GM21515 (cell line): ENCODE results near the gene FUOM.
"Not testable (repeated sequence)": the region's sequence is repeated elsewhere in the genome, so short reads cannot be mapped to it uniquely, and the experiment has no call there.

Experiments
- ATAC-seq: cut with Tn5 transposase; IDR thresholded peaks from one replicate; pipeline ENCODE4 v1.9.1; 2021; ENCODE audit not compliant: unreplicated experiment

FUOM gene

DNA sequence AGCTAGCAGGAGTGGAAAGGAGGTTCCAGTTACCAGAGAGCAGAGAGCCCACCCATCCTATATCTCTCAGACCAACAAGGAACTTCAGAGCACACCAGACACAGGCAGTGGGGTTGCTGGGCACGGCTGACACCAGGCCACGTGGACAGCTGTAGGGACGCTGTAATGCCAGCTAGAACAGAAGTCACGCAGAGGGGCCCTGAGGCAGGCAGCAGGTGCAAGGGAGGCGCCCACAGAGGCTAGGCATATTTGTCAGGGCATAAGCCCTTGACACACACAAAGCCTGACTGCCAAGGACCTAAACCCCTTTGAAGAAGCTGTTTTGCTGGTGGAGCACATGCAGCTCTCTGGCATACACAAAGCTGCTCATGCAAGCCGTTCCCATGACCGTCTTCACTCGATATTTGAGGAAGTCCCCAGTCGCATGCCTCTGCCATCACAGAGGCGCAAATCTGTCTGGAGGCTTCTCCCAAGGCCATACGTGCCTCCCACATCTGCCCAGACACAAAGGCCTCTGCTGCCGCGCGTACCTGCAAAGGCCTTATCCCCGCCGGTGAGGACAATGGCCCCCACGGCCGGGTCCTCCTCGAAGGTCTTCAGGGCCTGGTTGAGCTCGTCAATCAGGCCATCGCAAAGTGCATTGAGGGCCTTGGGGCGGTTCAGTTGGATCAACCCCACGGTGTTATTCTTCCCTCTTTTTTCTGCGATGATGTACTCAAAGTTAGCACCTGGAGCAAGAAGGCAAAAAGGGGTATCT lies 12.4 kb upstream of the FUOM start:
- no peak for ATAC-seq

DNA sequence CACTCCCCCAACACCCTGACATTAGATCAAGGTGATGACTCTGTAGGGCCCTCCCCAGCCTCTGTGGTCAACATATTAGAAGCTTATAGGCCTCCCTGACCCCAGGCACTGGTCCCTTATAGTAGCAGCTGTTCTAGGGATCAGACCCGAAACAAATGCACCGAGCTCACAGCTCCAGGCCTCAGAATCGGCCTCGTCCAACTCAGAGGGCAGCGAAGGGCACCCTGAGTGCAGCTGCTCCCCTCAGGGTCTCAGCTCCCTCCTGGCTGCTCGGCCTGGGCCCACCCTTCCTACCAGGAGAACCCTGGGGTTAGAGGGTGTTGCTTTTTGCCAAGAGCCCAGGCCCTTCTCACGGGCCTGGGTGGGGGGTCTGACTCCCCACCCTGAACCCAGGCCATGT lies 10.3 kb upstream of the FUOM start:
- no peak for ATAC-seq

DNA sequence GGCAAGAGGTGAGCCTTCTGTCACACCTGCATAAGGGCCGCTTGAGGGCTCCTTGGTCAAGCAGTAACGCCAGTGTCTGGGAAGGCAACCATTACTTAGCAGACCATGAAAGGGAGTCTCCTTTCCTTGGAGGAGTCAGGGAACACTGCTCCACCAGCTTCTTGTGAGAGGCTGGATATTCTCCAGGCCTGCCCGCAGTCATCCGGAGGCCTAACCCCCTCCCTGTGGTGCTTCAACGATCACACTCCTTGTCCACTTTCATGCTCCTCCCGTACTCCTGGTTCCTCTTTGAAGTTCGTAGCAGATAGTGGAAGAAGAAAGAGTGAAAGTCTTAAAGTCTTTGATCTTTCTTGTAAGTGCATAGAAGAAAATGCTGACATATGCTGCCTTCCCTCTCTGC lies 9.6 kb upstream of the FUOM start:
- not testable (repeated sequence) for ATAC-seq

DNA sequence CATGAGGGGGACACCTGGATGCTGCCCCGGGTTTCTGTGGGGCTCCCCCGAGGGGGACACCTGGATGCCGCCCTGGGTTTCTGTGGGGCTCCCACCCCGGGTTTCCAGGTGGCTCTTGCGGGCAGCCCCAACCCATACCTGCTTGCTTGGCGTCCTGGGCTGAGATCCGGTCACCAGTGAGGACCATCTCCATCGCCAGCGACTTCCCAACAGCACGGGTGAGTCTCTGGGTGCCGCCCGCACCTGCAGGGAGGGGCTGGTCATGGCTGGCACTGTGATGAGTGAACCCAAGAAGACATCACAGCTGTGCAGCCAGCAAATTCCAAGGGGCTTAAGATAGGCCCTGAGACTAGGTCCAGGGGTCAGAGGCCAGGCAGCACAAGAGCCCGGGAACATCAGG lies 8.9 kb upstream of the FUOM start:
- ATAC-seq = no peak

DNA sequence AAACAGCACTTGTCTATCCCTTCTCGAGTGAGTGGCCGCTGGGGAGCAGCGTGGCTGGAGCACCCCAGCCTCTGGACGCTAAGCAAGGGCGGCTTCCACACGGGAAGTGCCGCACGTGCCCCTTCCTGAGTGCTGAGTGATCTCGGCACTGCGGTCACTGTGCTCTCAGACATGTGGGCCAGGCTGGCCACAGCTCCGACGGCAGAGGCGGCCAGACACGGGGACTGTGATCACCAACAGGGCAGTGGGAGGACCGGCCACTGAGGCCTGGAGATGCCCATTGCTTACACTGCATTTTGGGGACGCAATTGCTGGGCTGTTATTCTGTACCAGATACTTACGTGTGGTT lies 8.3 kb upstream of the FUOM start:
- ATAC-seq = no peak

DNA sequence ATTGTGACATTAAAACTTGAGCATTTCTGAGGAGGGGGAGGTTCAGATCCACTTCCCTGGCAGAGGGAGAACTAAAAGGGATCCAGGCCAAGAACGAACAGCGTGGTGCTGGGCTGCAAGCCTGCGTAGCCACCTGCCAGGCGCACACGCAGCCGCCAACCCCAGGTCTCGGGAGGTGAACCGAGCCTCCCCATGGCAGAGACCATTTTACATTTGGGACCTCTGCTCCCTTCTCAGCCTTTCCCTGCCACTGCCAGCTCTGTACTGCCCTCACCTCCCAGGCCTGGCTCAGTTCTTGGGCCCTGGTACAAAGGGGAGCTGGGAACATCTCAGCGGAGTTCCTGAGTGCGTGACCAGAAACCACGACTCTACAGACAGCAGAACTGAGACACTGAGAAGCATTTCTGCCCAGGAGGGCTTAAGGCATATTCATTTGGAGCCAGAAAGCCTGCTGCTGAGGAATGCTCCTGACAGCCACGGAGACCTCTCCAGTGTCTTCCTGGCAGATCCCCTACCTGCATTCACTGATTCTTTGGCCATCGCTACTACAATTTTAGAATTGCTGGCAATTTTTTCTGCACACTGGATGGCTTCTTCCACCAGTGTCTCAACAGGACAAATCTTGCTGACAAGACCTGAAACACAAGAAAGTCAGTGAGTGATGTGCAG lies 7.8 kb upstream of the FUOM start:
- no peak for ATAC-seq

DNA sequence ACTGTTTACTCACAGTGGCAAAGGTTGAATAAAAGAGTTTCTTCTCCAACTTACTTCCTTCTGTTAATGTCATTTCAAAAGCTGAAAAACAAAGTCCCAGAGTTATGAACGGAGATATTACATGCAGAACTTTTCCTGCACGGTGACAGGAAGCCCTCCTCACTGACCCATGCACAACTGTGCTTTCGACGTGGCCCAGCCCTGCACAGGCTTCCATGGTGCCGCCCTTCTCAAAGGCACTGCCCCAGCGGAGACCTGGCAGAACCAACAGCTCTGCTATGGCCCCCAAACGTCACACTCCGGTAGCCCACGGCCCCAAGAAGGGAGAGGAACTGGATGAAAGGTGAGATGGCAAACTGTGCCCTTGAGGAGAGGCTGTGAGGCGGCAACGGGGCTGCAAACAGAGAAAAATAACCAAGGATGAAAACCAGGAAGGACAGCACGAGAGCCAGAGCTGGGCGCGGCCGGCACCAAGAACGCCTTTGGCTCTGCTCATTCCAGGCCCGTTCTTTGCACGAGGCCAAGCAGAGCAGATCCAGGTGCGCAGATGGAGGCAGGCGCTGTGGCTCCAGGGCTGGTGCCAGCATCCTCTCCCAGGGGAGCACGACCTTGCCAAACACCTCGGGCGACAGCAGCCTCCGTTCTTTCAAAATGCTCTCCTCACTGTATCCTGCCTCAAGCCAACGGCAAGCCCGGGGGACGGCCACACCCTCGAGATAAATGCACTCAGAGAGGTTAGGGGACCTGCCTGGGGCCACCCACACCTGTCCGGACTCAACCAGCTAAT lies 7.0 kb upstream of the FUOM start:
- no peak for ATAC-seq

DNA sequence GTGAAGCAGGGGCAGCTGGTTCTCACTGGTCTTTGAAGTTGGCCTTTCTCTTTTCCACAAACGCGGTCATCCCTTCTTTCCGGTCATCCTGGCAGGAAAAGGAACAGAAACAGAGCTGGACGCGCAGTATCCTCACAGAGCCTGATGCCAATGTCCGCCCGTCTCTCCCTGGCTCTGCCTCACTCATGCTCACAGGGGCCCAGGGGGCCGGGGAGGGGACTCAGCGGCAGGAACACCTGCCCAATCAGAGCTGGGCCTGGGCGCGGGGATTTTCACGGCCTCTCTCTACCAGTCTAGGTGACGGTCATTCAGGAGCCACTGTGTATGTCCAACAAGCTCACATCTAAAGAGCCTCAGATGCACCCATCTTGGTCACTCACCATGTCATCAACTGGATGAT lies 5.0 kb upstream of the FUOM start:
- ATAC-seq = no peak

DNA sequence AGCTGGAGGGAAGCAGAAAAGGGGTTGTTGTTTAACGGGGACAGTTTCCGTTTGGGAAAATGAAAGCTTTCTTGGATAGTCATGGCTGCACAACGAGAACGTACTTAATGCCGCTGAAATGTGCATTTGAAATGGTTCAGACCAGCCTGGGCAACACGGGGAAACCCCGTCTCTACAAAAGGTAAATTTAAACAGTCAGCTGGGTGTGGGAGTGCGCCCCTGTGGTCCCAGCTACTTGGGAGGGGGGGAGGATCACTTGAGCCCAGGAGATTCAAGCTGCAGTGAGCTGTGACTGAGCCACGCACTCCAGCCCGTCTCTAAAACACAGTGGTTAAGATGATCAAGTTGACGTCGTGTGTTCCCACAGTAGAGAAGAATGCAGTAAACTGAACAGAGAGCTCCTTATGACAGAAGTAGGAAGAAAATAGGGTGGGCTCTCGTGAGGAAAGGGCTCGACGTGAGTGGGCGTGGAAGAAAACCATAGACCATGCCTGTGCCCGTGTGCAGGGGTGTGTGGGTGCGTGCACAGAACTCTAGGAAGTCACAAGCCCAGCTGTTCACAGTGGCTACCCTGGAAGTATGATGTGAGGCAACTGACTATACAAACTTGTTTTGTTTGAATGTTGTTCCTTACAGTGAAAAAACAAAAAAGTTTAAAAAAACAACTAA lies 4.1 kb upstream of the FUOM start:
- ATAC-seq = no peak

DNA sequence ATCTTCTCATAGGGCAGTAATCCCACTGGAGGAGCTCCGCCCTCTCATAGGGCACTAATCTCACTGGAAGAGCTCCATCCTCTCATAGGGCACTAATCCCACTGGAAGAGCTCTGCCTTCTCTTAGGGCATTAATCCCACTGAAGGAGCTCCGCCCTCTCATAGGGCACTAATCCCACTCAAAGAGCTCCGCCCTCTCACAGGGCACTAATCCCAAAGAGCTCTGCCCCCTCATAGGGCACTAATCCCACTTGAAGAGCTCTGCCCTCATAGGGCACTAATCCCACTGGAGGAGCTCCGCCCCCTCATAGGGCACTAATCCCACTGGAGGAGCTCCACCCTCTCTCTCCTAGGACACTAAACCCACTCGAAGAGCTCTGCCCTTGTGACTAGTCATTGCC lies 3.4 kb upstream of the FUOM start:
- ATAC-seq = no peak

DNA sequence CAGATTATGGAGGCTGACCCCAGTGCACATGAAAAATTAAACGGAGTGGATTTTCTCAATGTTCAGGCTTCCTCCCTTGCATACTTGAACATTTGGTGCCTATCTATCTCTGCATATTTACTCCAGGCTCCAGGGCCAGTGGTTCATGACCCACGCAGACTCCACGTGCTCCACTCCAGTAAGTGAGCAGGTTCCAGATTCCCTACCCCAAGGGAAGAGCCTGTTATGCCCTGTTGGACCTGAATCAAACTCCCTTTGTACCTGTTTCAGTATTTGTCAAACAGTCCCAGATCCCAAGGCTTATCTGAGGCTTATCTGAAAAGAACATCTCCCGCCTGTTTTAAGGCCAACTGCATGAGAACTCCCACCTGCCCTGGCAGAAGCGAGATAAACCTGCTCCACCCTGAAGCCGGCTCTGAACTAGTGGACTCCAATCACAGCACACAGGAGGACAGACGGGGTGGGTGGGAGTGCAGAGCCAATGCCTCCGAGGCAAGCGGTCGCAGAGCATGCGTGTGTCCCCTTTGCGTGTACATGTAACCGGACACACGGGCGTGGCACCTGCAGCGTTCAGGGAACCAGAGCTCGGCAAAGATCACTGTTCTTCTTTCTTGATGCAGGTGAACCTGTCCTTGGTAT lies 2.3 kb upstream of the FUOM start:
- no peak for ATAC-seq

DNA sequence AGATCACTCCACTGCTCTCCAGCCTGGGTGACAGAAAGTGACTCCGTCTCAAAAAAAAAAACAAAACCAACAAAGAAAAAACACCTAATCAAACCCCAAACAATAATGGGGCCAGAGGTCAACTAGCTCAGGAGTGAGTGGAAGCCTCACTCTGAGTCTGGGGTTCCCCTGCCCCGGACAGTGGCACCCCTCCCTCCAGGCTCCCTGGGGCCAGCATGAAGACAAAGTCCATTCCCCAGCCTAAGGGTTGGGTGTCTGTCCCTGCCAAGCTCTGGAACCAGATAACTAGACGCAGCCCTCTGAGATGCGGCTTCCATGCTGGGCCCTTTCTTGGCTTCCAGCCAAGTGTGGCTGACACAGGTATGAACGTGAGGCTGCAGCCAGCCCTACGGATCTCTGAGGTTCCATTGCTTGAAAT lies 1.7 kb upstream of the FUOM start:
- no peak for ATAC-seq

DNA sequence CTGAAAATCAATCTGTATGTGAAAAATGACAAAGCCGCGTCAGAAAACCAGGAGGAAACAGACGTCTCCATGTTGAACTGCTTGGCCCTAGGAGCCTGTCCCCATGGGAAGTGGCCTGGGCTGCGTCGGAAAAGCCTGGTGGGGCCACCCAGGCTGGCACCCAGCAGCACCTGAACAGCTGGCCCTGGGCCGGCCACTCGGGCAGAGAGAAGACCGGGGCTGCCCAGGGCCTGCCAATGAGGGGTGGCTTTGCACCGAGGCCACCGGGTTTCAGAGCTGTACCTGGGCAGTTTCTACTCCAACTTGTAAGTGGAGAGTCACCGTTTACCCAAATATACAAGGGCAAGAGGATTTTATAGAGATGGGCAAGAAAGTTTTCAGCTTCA lies 1.1 kb upstream of the FUOM start:
- no peak for ATAC-seq

DNA sequence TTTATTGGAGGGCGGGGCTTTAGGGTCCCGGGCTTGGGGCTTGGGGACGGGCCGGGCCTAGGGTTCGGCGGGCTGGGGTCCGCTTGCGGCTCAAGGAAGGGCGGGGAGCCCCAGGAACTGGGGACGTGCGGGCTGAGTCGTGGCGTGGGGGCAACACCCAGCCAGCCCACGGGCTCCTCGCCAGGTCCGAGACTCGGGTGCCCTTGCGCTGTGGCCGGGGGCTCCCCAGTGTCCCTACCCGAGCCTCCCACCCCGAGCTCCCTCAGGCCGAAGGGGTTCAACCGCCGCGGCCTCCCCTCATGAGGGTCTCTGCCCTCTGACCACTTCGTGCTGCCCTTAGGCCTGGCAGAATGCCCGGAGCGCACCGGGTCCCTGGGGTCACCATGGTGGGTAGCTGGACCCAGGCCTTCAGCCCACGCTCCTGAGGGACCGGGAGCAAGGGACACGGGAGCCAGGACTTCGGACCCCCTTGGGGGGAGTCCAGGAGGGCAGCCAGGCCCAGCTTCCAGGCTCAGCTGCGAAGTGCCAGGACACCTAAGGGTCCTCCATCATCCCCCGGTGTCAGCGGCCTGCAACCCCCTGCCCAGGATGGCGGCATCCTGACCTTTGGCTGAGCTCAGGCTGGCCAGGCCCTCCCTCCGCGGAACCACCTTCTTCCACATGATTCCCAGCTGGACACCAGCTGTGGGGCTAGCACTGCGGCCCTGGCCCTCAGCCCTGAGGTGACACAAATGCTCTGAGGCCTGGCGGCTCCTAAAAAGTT lies 524 bp upstream of the FUOM start:
- no peak for ATAC-seq

DNA sequence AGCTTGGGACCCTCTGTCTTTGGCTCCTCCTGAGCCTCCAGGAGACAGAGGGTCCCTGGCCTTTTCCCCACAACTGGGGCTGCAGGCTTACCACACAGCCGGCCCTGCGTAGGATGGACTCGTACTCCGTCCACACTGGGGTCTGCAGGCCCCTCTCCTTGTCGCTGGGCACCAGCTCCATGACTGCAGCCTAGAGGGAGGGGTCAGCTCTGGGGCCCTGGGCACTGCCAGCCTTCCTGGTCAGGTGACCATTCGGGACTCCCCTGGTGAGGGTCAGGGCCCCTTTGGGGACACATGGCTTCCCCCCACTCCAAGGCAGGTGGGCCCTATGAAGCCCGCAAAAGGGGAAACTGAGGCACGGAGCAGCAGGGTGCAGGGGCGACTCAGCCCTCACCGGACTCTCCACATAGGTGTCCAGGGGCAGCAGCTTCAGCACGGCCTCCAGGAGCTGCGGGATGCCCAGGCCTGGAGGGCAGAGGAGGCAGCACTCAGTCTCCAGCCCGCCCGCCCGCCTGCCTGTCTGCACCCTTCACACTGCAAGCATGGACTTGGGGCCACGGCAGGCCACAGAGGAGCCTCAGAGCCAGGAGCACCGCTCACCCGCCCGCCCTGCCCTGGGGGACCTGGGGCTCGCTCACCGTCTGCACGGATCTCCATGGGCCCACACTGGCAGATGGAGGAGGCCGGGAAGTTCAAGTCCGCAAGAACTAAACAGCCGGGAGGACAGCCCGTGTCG lies 1.1 kb downstream of the FUOM start:
- no peak for ATAC-seq

DNA sequence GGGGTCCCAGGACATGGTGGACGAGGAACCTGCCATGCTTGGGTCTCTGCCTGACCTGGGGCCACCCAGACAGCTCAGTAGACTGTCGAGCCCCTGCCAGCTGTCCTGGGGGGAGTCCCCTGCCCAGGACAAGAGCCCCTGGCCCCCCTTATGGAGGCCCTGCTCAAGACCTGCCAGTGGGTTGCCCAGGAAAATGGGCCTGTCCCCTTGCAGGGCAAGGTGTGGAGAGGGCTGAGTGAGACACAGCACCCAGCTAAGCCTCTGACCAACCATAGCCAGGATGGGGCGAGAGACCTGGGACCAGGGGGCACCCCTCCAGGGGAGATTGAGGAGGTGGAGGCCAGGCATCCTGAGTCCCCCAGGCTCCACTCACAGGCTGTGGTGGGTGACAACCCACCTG lies 1.8 kb downstream of the FUOM start:
- no peak for ATAC-seq

DNA sequence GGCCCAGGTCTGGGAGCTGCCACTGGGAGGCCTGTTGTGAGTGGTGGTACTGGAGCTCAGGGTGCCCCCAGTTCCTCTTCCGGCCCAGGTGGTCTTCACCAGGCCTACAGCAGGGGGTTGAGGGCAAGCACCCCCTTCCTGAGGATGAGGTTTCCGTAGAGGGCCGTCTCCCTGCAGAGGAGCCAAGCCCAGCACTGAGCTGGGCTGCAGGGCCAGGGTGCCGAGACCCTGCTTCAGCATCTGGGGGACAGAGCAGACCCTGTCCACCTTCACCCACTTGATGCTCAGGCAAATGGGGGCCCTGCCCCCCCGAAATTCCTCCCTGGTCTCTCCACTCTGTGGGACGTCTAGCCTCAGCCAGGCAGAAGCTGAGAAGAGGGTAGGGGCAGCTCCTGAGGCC lies 2.6 kb downstream of the FUOM start:
- no peak for ATAC-seq

DNA sequence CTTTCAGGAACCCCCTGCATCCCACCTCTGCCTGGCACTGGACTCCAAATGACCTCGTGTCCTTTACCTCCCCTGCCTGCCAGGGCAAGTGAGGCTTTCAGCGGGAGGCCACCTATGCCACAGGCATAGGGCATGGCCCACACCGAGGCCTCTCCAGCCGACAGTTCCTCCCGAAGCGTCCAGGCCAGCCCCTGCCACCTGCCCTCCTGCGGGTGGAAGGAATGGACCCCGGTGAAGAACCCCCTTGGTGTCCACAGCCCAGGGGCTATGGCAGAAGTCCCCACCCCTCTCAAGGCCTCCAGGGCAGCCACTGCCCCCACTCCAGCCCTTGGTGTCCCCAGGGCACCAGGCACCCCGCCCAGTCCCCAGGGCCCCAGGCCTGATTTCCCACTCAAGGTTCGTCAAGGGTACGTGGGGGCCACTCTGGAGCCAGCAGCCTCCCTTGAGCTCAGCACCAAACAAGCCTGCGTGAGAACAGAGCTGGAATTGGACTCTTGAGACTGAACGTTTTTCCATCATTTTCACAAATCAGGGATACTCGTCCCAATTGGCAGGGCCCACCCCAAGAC lies 3.1 kb downstream of the FUOM start:
- ATAC-seq = no peak

DNA sequence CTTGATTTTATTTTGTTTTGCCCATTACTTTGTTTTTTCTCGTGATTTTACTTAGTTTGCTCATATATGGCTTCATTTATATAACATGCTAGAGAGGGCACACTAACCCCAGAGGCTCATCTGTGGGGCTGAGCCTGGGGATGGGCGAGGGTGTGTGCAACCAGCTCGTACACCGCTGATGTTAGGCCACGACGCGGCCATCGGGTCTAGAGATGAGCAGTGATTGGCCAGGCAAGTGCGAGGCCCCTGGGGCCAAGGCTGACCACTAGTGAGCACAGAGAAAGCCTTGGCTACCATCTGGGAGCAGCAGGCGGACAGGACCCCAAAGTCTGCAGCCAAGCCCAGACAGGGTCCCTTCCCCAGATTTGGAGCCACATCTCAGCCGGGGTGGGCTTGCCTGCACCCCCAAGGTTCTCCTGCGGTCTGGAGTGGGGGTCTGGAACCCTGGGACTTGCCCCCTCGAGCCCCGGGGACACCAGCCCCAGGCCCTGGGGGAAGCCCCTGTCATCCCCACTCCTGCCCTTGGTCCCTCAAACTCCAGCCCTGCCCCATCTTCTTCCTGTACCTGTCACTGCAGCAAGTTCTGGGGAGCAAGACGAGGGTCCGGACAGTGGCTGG lies 3.7 kb downstream of the FUOM start:
- ATAC-seq = no peak
